ENCODE data around the gene MRPL46.

MRPL46 gene

DNA sequence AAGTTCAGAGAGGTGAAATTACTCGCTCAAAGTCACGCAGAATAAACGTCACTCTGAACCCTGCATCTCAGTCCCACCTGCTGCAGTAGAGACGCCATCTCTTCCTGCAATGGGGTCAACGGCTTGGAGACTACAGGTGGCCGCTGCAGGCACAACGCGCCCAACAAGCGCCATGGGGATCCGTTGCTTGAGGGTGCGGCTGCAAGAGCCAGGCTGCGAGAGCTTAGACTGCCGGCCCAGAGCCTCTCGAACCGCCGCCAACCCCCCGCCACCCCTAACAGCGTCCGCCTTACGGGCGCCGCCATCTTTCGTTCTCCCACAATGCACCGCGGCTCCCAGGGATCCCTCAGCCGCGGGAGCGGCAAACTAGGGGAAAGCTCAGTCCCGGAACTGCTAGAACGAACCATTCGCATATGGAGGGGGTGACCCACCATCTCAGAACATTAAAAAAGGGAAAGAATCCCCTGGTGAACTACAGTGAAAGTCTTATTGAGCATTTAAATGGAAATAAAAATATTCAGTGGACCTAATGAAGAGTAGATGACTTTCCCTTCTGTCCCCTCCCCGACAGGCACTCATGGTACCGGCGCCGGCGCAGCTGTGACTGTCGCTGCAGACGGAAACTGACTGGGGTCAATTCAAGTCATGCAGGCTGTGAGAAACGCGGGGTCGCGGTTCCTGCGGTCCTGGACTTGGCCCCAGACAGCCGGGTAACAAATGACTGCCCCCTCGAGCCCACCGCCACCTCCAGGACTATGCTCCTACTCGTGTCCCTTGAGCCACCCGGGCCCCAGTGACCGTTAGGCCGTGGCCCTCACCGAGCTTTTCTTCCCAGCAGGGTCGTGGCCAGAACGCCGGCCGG is at the start of gene MRPL46, which contains the start of gene MRPS11:
Gene MRPL46, minus strand, starts transcription at position 316 of the 862 bp plus-strand sequence. Its CDS starts 11 bp downstream, at position 305.
Gene MRPS11, plus strand, starts transcription at position 636 of the 862 bp plus-strand sequence. Its CDS starts 10 bp downstream, at position 646.
- ChIA-PET CTCF (interaction anchor here (0.8 to 4.0 kb wide), 7 partner anchors 12 to 220 kb away, joined by 3 to 21 read pairs (median 3); no protein-coding TSS in a partner anchor), POLR2A (interaction anchor here (0.8 to 1.1 kb wide), 3 partner anchors 13 to 154 kb away, joined by 3 to 5 read pairs (median 4); partner anchors contain the start of gene AEN)
- DNase-seq (ENCODE audit: low read depth, low spot score), result peak; percentile 14
- peak within 1 kb of the TSS; percentile 99 for H3K4me3 ChIP-seq (ENCODE audit: low read depth, low read length)
- TF ChIP-seq CTCF (IDR thresholded peaks at IDR 0.05; ENCODE audit: insufficient read depth, low read length, missing control alignments), result no peak

DNA sequence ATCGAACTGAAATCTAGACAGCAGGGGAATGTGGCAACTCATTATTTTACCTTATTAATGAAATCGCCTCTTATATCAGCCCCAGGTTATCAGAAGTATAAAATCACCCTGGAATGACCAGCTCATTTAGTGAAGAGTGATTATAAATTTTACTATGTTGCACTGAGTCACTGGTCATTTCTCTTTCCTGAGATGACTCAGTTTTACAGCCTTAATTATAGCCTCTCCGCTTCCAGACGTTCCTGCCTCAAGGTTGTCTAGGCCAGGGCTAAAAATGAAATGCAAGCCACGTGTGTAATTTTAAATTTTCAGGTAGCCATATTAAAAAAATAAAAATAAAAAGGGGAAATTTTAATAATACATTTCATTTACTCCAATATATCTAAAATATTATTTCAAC is 46.0 kb upstream of the MRPL46 start:
- ChIA-PET POLR2A (interaction anchor here (0.6 kb wide), 1 partner anchor 844 kb away, joined by 3 read pairs; no protein-coding TSS in a partner anchor), CTCF (interaction anchor here (0.6 kb wide), 1 partner anchor 44 kb away, joined by 3 read pairs; no protein-coding TSS in a partner anchor)
- no peak for TF ChIP-seq CTCF (IDR thresholded peaks at IDR 0.05; ENCODE audit: insufficient read depth, low read length, missing control alignments)
- DNase-seq (ENCODE audit: low read depth, low spot score), result peak; percentile 17
- H3K4me3 ChIP-seq (ENCODE audit: low read depth, low read length), result no peak overlapping the region

DNA sequence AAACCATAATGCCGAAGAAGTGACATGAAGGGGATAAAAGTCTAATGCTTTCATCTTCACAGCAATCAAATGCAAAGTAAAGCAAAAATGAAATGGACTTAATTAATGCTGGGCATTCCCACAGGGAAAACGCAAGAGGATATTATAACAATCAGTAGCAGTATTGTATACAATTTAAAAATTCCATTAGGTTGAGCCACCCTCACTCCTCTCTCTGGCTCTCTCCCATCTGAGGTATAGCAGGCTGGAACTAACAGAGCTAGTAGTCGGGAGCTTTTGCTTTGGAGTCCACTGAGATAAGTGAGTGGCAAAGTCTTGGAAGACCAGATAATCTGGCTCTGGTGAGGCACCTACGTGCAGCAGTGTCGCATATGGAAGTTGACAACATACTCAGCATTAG is 45.4 kb upstream of the MRPL46 start:
- CTCF ChIA-PET, result interaction anchor here (0.6 kb wide), 1 partner anchor 44 kb away, joined by 3 read pairs; no protein-coding TSS in a partner anchor
- H3K4me3 ChIP-seq (ENCODE audit: low read depth, low read length), result no peak overlapping the region
- POLR2A ChIA-PET, result interaction anchor here (0.6 kb wide), 1 partner anchor 844 kb away, joined by 3 read pairs; no protein-coding TSS in a partner anchor
- TF ChIP-seq CTCF (IDR thresholded peaks at IDR 0.05; ENCODE audit: insufficient read depth, low read length, missing control alignments), result no peak
- no peak for DNase-seq (ENCODE audit: low read depth, low spot score)

DNA sequence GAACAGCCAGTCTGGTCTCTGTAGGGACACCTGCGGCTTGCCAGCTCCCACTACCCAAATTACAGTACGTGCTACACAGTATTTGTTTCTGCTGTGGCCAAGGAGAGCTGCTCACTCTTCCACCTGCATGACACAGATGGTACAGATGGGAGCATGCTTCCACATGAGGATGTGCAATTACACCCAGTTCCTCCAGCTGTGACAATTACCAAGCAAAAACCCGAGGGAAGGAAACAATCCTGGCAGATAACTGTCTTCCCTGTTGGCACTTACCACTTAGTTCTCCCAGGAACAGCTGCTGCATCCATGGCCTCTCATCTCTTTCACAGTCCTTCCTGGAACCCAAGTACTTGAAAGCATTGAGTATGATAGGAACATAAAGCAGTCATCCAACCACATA is 44.9 kb upstream of the MRPL46 start:
- H3K4me3 ChIP-seq (ENCODE audit: low read depth, low read length), result no peak overlapping the region
- ChIA-PET CTCF (no interaction called here), POLR2A (no interaction called here)
- TF ChIP-seq CTCF (IDR thresholded peaks at IDR 0.05; ENCODE audit: insufficient read depth, low read length, missing control alignments), result no peak
- no peak for DNase-seq (ENCODE audit: low read depth, low spot score)

DNA sequence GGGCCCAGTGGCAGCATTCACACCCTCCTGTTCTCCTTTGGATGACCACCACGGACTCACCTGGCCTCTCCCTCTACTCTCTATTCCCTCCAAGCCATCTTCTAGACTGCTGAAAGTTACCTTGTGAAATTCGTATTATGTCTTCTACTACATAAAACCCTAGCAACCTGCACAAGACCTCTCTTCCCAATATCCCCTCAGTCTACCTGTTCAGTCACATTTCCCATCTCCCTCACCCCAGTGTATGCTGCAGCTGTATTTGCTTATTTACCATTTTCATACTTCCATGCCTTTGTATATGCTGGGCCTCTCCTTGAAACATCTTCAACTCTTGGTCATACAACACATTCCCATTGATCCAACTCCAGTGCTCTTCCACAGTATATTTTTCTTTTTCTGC is 44.0 kb upstream of the MRPL46 start:
- TF ChIP-seq CTCF (IDR thresholded peaks at IDR 0.05; ENCODE audit: insufficient read depth, low read length, missing control alignments), result no peak
- POLR2A ChIA-PET, result interaction anchor here (0.6 kb wide), 1 partner anchor 229 kb away, joined by 3 read pairs; no protein-coding TSS in a partner anchor
- CTCF ChIA-PET, result no interaction called here
- no peak for DNase-seq (ENCODE audit: low read depth, low spot score)
- H3K4me3 ChIP-seq (ENCODE audit: low read depth, low read length), result no peak overlapping the region

- CTCF ChIA-PET, result no interaction called here
- no peak overlapping the region for H3K4me3 ChIP-seq (ENCODE audit: low read depth, low read length)
- DNase-seq (ENCODE audit: low read depth, low spot score), result no peak
- POLR2A ChIA-PET, result no interaction called here
- no peak for TF ChIP-seq CTCF (IDR thresholded peaks at IDR 0.05; ENCODE audit: insufficient read depth, low read length, missing control alignments)
Observed at GRCh38 chr15:88509964-88510363, 42.8 kb upstream of the MRPL46 start.
